Dermis blood vessel endothelial cell (primary cell): ENCODE data around the gene RESF1. TPM values are rescaled to one million over a fixed set of nuclear protein-coding genes. Genes with fewer than 3 reads are reported as not detected.
A peak's percentile ranks its signal among the peaks of the same experiment; 100 is the strongest.
"Not testable (repeated sequence)": the region's sequence is repeated elsewhere in the genome, so short reads cannot be mapped to it uniquely, and the experiment has no call there.

ENCODE experiments used
- DNase-seq: peaks from one replicate; pipeline ENCODE4 v3.0.0; 2010
- total RNA-seq: library from RNA; depleted of rRNA; stranded (reverse); fragments of >200 nt; gene quantifications from 2 replicates; pipeline ENCODE4 v1.2.3, GENCODE V29; 2014

RESF1 gene
- 94.6 and 110 TPM in 2 replicates for total RNA-seq

GRCh38 chr12:31959161-31959700 is at the start of gene RESF1:
Gene RESF1, plus strand, starts transcription at chr12:31959415. Its CDS starts 21,541 bp downstream, at chr12:31980956.
- peak; percentile 90 for DNase-seq

- no peak for DNase-seq
These were observed 44.3 kb upstream of the RESF1 start for GRCh38 chr12:31914927-31915326.

GRCh38 chr12:31915446-31915845 is 43.8 kb upstream of the RESF1 start:
- DNase-seq: no peak

- peak; percentile 34 for DNase-seq
These were observed 36.7 kb upstream of the RESF1 start for GRCh38 chr12:31922341-31923062.

- DNase-seq: no peak
These were observed 36.2 kb upstream of the RESF1 start for GRCh38 chr12:31923063-31923412.

GRCh38 chr12:31928246-31929026 is 30.8 kb upstream of the RESF1 start:
- no peak for DNase-seq

- no peak for DNase-seq
These were observed 30.1 kb upstream of the RESF1 start for GRCh38 chr12:31929027-31929526.

GRCh38 chr12:31931796-31932715 is 27.2 kb upstream of the RESF1 start:
- DNase-seq: no peak

GRCh38 chr12:31944299-31944698 is 14.9 kb upstream of the RESF1 start:
- no peak for DNase-seq

GRCh38 chr12:31947971-31948370 is 11.2 kb upstream of the RESF1 start:
- DNase-seq: no peak

GRCh38 chr12:31948697-31949359 is 10.4 kb upstream of the RESF1 start:
- DNase-seq: not testable (repeated sequence)

- no peak for DNase-seq
These were observed 9.1 kb upstream of the RESF1 start for GRCh38 chr12:31950088-31950487.

- DNase-seq: no peak
These were observed 8.7 kb upstream of the RESF1 start for GRCh38 chr12:31950492-31950891.

GRCh38 chr12:31951008-31951407 is 8.2 kb upstream of the RESF1 start:
- no peak for DNase-seq

- DNase-seq: no peak
These were observed 7.3 kb upstream of the RESF1 start for GRCh38 chr12:31951939-31952338.

GRCh38 chr12:31952418-31952817 is 6.8 kb upstream of the RESF1 start:
- no peak for DNase-seq

- DNase-seq: no peak
These were observed 4.0 kb upstream of the RESF1 start for GRCh38 chr12:31954925-31955858.

- no peak for DNase-seq
These were observed 550 bp upstream of the RESF1 start for GRCh38 chr12:31958569-31959160.

GRCh38 chr12:31959701-31960391 is 631 bp downstream of the RESF1 start:
- DNase-seq: peak; percentile 69

- no peak for DNase-seq
These were observed 1.9 kb downstream of the RESF1 start for GRCh38 chr12:31961137-31961536.
